ENCODE data around the gene ACTR6. TPM values are rescaled to one million over a fixed set of nuclear protein-coding genes. Genes with fewer than 3 reads are reported as not detected.
"Not testable (repeated sequence)": the region's sequence is repeated elsewhere in the genome, so short reads cannot be mapped to it uniquely, and the experiment has no call there.

The ACTR6 gene
- total and polyA plus RNA-seq, 3 donors from 2014 or later = 11.4 to 38.1 (median 17.6) TPM

GRCh38 chr12:100225491-100225890, 24.9 kb downstream of the ACTR6 start:
- no peaks in the 10 kb centered on the region for H3K27me3 ChIP-seq
- no peaks in the 10 kb centered on the region for H3K9me3 ChIP-seq
- H3K27ac ChIP-seq = no peak overlapping the region
- no peak for TF ChIP-seq POLR2A (IDR thresholded peaks at IDR 0.05)
- TF ChIP-seq, protein P1, sequence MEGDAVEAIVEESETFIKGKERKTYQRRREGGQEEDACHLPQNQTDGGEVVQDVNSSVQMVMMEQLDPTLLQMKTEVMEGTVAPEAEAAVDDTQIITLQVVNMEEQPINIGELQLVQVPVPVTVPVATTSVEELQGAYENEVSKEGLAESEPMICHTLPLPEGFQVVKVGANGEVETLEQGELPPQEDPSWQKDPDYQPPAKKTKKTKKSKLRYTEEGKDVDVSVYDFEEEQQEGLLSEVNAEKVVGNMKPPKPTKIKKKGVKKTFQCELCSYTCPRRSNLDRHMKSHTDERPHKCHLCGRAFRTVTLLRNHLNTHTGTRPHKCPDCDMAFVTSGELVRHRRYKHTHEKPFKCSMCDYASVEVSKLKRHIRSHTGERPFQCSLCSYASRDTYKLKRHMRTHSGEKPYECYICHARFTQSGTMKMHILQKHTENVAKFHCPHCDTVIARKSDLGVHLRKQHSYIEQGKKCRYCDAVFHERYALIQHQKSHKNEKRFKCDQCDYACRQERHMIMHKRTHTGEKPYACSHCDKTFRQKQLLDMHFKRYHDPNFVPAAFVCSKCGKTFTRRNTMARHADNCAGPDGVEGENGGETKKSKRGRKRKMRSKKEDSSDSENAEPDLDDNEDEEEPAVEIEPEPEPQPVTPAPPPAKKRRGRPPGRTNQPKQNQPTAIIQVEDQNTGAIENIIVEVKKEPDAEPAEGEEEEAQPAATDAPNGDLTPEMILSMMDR (IDR thresholded peaks at IDR 0.05) = no peak
- no peak for DNase-seq
- H3K4me3 ChIP-seq = no peak overlapping the region
- H3K4me1 ChIP-seq = no peaks in the 10 kb centered on the region
- no peaks in the 10 kb centered on the region for H3K36me3 ChIP-seq (ENCODE audit: low read depth, missing control alignments)
- intact Hi-C loops (cut with DNase I; ENCODE audit: low total_unique reads) = no loop called here

GRCh38 chr12:100229036-100229635, 28.5 kb downstream of the ACTR6 start:
- no peak for TF ChIP-seq POLR2A (IDR thresholded peaks at IDR 0.05)
- Histone ChIP-seq H3K27me3 (no peaks in the 10 kb centered on the region), H3K36me3 (ENCODE audit: low read depth, missing control alignments) (no peaks in the 10 kb centered on the region), H3K9me3 (no peaks in the 10 kb centered on the region), H3K4me3 (no peak overlapping the region), H3K27ac (no peak overlapping the region), H3K4me1 (no peaks in the 10 kb centered on the region)
- no peak for DNase-seq
- intact Hi-C loops (cut with DNase I; ENCODE audit: low total_unique reads) = no loop called here
- 97 to 98% methylated on average over 5 of the region's 5 CpGs for WGBS, 2 donors

DNA sequence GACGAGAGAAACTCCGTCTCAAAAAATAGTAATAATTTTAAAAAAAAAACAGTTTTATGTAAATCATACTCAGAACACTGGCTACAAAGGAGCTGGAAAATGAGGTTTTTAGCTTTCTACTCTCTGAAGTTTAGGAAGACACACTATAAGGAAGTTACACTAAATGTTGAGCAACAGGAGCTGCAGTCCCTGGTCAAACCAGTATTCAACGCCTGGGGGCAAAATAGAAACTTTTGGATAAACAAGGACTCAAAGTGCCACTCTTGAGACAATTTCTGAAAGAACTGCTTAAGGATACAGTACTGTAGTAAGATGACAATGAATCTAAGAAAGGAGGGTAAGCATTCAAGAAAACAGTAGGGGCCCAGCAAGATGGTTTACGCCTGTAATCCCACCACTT, 29.3 kb downstream of the ACTR6 start:
- Histone ChIP-seq H3K27ac (no peak overlapping the region), H3K4me3 (no peak overlapping the region), H3K27me3 (no peaks in the 10 kb centered on the region), H3K4me1 (no peaks in the 10 kb centered on the region), H3K36me3 (ENCODE audit: low read depth, missing control alignments) (no peaks in the 10 kb centered on the region), H3K9me3 (no peaks in the 10 kb centered on the region)
- no peak for DNase-seq
- no peak for TF ChIP-seq POLR2A (IDR thresholded peaks at IDR 0.05)
- TF ChIP-seq, protein P1 (IDR thresholded peaks at IDR 0.05) = no peak
- 91 to 92% methylated on average over 4 of the region's 4 CpGs for WGBS, 2 donors
- intact Hi-C loops (cut with DNase I; ENCODE audit: low total_unique reads) = no loop called here

- intact Hi-C loops (cut with DNase I; ENCODE audit: low total_unique reads); H3K27me3 ChIP-seq; H3K4me1 ChIP-seq; H3K36me3 ChIP-seq (ENCODE audit: low read depth, missing control alignments); H3K9me3 ChIP-seq; DNase-seq; H3K4me3 ChIP-seq; H3K27ac ChIP-seq: not testable (repeated sequence)
- 74 to 79% methylated on average over 3 of the region's 3 CpGs for WGBS, 2 donors
Measured at GRCh38 chr12:100231873-100232272, 31.3 kb downstream of the ACTR6 start.

DNA sequence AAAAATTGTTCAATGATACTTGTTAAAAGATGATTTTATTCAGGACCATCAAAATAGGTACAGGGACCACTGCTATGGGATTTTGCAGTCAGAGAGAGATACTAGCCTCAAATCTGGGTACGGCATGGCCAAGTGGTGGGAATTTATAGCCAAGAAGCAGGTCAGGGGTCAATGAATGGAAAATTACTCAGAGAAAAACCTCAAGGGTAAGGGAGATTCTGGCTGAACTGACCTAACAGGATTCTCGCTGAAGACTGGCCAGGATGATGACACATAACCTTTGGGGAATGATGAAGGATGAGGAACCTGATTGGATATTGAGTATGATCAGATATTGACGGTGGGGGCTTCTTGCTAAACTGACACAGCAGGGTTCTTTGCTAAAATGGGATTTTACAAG, 33.6 kb downstream of the ACTR6 start:
- Histone ChIP-seq H3K4me3 (no peak overlapping the region), H3K36me3 (ENCODE audit: low read depth, missing control alignments) (no peaks in the 10 kb centered on the region), H3K4me1 (no peaks in the 10 kb centered on the region), H3K27ac (no peak overlapping the region), H3K27me3 (no peaks in the 10 kb centered on the region), H3K9me3 (no peaks in the 10 kb centered on the region)
- no peak for DNase-seq
- intact Hi-C loops (cut with DNase I; ENCODE audit: low total_unique reads) = no loop called here
- TF ChIP-seq, protein P1 (IDR thresholded peaks at IDR 0.05) = no peak
- no peak for TF ChIP-seq POLR2A (IDR thresholded peaks at IDR 0.05)
- whole genome bisulfite sequencing, 2 donors = 38 to 45% methylated on average over 3 of the region's 3 CpGs

GRCh38 chr12:100234591-100235304, 34.1 kb downstream of the ACTR6 start:
- H3K4me1 ChIP-seq = no peaks in the 10 kb centered on the region
- TF ChIP-seq, protein P1 (IDR thresholded peaks at IDR 0.05) = peak; percentile 33 to 57 (median 54)
- no peak for TF ChIP-seq POLR2A (IDR thresholded peaks at IDR 0.05)
- intact Hi-C loops (cut with DNase I; ENCODE audit: low total_unique reads) = no loop called here
- 44 to 49% methylated on average over 7 of the region's 7 CpGs for WGBS, 2 donors
- DNase-seq = no peak
- no peaks in the 10 kb centered on the region for H3K9me3 ChIP-seq
- H3K27me3 ChIP-seq = no peaks in the 10 kb centered on the region
- no peak overlapping the region for H3K4me3 ChIP-seq
- no peaks in the 10 kb centered on the region for H3K36me3 ChIP-seq (ENCODE audit: low read depth, missing control alignments)
- no peak overlapping the region for H3K27ac ChIP-seq

Data from testis (tissue), 3 donors.